ENCODE data around the gene ZFP42.

The ZFP42 gene

DNA sequence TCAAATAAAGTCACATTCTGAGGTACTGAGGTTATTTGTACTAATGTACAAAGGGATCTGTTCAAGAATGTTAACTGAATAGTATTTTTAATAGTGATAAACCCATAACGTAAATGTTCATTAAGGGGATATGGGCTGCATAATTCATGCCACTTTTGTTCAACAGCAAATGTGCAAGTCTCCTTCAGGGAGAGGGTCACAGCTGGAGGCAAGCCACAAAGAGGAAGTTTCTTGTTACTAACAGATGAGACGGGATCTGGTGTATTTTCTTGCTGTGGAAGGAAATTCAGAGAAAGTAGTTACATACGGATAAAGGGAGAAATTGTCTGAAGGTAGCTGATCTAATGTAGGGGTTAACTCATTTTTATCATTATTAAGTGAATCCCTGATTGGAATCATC lies 10.0 kb downstream of the ZFP42 start:
- H3K4me3 ChIP-seq (ENCODE audit: low read depth, low read length), result no peak overlapping the region
- TF ChIP-seq, protein P1, sequence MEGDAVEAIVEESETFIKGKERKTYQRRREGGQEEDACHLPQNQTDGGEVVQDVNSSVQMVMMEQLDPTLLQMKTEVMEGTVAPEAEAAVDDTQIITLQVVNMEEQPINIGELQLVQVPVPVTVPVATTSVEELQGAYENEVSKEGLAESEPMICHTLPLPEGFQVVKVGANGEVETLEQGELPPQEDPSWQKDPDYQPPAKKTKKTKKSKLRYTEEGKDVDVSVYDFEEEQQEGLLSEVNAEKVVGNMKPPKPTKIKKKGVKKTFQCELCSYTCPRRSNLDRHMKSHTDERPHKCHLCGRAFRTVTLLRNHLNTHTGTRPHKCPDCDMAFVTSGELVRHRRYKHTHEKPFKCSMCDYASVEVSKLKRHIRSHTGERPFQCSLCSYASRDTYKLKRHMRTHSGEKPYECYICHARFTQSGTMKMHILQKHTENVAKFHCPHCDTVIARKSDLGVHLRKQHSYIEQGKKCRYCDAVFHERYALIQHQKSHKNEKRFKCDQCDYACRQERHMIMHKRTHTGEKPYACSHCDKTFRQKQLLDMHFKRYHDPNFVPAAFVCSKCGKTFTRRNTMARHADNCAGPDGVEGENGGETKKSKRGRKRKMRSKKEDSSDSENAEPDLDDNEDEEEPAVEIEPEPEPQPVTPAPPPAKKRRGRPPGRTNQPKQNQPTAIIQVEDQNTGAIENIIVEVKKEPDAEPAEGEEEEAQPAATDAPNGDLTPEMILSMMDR (IDR thresholded peaks at IDR 0.05; ENCODE audit: borderline replicate concordance, insufficient read depth, low read depth, low read length), result no peak

DNA sequence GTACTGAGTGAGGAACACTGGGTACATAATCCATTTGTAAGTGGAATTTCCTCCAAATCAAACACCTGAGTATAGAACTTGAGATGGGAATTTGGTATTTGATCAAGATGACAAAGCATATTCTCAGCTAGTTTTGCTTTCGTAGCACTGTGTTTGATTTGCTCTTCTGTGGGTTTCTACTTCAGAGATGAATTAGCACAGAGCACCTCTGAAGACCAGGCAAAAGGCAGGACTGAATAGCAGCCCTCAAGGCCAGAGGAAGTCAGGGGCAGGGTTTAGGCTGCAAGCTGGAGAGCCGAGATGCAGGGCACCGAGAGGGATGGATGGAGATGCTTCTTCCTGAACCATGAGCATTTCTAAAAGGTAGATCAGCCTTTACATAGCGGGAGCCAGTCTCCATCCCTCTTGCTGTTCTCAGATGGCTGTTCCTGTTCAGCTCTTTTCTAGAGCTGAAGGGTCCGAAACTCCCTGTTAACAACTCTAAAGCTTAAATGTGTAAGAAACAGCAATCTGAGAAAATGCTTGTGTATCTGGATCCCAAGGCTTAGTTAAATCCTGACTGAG lies 10.8 kb downstream of the ZFP42 start:
- TF ChIP-seq, protein P1 (IDR thresholded peaks at IDR 0.05; ENCODE audit: borderline replicate concordance, insufficient read depth, low read depth, low read length), result no peak

DNA sequence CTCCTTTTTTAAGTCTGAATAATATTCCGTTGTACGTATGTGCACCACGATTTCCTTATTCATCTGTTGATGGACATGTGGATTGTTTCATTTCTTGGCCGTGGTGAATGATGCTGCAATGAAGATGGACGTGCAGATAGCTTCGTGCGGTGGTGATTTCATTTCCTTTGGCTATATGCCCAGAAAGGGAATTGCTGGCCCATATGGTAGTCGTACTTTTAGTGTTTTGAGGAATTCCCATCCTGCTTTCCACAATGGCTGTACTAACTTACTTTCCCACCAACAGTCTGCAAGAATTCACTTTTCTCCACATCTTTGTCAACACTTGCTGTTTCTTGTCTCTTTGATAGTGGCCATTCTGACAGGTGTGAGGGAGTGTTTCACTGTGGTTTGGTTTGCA lies 12.8 kb downstream of the ZFP42 start:
- no peak overlapping the region for H3K4me3 ChIP-seq (ENCODE audit: low read depth, low read length)
- TF ChIP-seq, protein P1 (IDR thresholded peaks at IDR 0.05; ENCODE audit: borderline replicate concordance, insufficient read depth, low read depth, low read length), result no peak

More for the DNA sequence above, 10.8 kb downstream of the ZFP42 start:
- H3K4me3 ChIP-seq (ENCODE audit: low read depth, low read length), result no peak overlapping the region

DNA sequence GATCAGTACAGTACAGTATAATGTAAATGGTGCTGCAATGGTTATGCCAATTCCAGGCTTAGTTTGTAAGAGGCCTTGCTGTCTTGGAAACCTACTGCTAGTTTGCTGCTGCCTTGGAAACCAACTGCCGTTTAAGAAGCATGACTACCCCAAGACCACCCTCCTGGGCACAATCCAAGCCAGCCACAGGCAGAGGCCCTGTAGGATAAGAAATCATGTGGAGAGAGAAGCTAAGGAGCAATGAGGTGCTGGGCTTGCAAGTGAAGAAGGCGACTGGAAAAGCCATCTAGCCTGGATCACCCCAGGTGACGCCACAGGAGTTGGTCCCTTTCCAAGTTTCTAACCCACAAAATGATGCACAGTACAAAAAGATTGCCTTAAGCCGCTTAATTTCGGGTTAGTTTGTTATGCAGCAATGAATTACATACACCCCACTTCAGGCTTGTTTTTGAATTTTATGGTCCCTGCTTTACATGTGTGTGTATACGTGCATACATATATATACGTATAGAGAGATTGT lies 16.9 kb downstream of the ZFP42 start:
- H3K4me3 ChIP-seq (ENCODE audit: low read depth, low read length), result no peak overlapping the region
- TF ChIP-seq, protein P1 (IDR thresholded peaks at IDR 0.05; ENCODE audit: borderline replicate concordance, insufficient read depth, low read depth, low read length), result no peak

DNA sequence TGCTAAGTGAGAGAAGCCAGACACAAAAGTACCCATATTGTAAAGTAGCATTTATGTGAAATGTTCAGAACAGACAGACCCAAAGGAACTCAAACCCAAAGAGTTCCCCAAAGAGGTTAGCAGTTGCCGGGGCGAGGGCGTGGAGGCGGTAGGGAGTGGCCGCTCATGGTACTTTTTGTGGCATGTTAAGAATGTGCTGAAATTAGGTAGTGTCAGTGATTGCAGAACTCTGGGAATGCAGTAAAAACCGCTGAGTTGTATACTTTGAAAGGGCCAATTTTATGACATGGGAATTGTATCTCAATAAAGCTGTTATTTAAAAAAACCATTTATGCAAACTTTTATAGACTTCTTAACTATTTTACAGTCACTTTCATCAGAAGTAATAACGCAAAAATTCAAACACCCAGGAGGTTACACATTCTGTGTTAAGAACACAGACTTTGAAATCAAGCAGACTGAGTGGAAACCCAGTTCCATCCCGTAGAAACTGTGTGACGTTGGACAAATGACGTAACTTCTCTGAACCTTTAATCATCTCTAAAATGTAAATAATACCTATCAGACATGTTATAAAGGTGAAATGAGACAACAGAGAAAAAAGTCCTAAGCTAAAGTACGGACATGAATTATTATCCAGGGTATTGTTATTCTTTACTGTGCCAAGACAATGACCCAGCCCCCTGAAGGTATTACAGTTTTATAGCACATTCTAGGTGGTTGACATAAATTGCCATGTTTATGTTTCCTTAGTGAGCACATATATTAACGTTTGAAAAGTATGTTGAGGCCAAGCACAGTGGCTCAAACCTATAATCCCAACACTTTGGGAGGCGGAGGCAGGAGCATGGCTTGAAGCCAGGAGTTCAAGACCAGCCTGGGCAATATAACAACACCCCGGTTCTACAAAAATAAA lies 19.7 kb downstream of the ZFP42 start:
- TF ChIP-seq, protein P1 (IDR thresholded peaks at IDR 0.05; ENCODE audit: borderline replicate concordance, insufficient read depth, low read depth, low read length), result no peak
- no peak overlapping the region for H3K4me3 ChIP-seq (ENCODE audit: low read depth, low read length)

DNA sequence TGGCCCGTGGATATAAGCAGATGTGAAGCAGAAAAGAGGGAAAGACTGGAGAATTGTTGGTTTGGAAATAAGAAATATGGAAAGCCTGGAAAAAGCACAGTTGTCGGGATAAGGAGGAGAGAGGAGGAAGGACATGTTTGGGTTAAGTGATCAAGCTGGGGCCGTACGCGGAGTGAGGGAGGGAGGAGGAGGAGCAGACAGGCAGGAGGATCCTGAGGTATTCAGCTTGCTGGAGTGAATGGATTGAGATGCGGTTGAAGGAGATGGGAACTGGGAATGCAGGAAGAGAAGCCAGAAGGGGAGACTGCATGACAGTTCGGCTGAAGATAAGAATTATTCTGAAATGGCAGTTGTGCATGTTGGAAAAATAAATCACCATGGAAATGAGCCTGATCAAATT lies 21.2 kb downstream of the ZFP42 start:
- no peak overlapping the region for H3K4me3 ChIP-seq (ENCODE audit: low read depth, low read length)
- TF ChIP-seq, protein P1 (IDR thresholded peaks at IDR 0.05; ENCODE audit: borderline replicate concordance, insufficient read depth, low read depth, low read length), result no peak
